Gastroesophageal sphincter (tissue), 3 donors: ENCODE results near the gene UCN.

Experiments used
- EP300 ChIP-seq: sonication (generic); formaldehyde crosslinking; IDR thresholded peaks from one replicate; pipeline ENCODE4 v1.6.1; 2017; ENCODE audit warnings: antibody characterized with exemption, mild to moderate bottlenecking
- POLR2A ChIP-seq, 2 donors: fragments of 450-650 bp; IDR thresholded peaks; one replicate each; pipeline ENCODE4 v1.6.1; 2017; ENCODE audit warnings: antibody characterized with exemption in 2 of 2, mild to moderate bottlenecking in 2 of 2, moderate library complexity in 1 of 2
- POLR2AphosphoS5 ChIP-seq: sonication (generic); formaldehyde crosslinking; IDR thresholded peaks from one replicate; pipeline ENCODE4 v1.6.1; 2017; ENCODE audit warnings: antibody characterized with exemption
- TF ChIP-seq, protein P1 (sequence below), 4 experiments: fragments of 200-600 bp in 2 of 4; fragments of 450-650 bp in 2 of 4; sonication (generic) in 1 of 4; IDR thresholded peaks; one replicate each; pipeline ENCODE4 v1.5.1; 2017 to 2019; ENCODE audit warnings: antibody characterized with exemption in 4 of 4, mild to moderate bottlenecking in 2 of 4, moderate library complexity in 2 of 4

GRCh38 chr2:27324720-27325119 lies 16.5 kb upstream of the UCN start:
- TF ChIP-seq POLR2A (IDR thresholded peaks at IDR 0.05) (no peak), EP300 (no peak), POLR2AphosphoS5 (no peak)
- TF ChIP-seq, protein P1, sequence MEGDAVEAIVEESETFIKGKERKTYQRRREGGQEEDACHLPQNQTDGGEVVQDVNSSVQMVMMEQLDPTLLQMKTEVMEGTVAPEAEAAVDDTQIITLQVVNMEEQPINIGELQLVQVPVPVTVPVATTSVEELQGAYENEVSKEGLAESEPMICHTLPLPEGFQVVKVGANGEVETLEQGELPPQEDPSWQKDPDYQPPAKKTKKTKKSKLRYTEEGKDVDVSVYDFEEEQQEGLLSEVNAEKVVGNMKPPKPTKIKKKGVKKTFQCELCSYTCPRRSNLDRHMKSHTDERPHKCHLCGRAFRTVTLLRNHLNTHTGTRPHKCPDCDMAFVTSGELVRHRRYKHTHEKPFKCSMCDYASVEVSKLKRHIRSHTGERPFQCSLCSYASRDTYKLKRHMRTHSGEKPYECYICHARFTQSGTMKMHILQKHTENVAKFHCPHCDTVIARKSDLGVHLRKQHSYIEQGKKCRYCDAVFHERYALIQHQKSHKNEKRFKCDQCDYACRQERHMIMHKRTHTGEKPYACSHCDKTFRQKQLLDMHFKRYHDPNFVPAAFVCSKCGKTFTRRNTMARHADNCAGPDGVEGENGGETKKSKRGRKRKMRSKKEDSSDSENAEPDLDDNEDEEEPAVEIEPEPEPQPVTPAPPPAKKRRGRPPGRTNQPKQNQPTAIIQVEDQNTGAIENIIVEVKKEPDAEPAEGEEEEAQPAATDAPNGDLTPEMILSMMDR (IDR thresholded peaks at IDR 0.05) = no peak
